Endothelial cell of umbilical vein (primary cell): ENCODE results near the gene OPA3.

ENCODE experiments used
- EZH2 ChIP-seq: IDR thresholded peaks from 2 replicates; pipeline ENCODE4 v1.6.1; 2012; ENCODE audit warnings: borderline replicate concordance, low read depth, mild to moderate bottlenecking, moderate library complexity, low read length, inconsistent platforms; ENCODE audit not compliant: severe bottlenecking
- FOS ChIP-seq: IDR thresholded peaks from 2 replicates; pipeline ENCODE4 v1.6.1; 2011; ENCODE audit warnings: mild to moderate bottlenecking, low read length, moderate library complexity, borderline replicate concordance; ENCODE audit not compliant: insufficient read depth
- MYC ChIP-seq: IDR thresholded peaks from one replicate; pipeline ENCODE4 v1.6.1; 2011; ENCODE audit warnings: mild to moderate bottlenecking, low read depth, low read length
- POLR2A ChIP-seq: IDR thresholded peaks from 2 replicates; pipeline ENCODE4 v1.6.1; 2012; ENCODE audit warnings: low read depth, mild to moderate bottlenecking, control low read depth, low read length
- POLR2AphosphoS5 ChIP-seq: IDR thresholded peaks from 2 replicates; pipeline ENCODE4 v1.6.1; 2012; ENCODE audit warnings: low read depth, mild to moderate bottlenecking, control low read depth, low read length, moderate library complexity; ENCODE audit not compliant: insufficient read depth
- TF ChIP-seq, protein P1 (sequence below), 2 donors: IDR thresholded peaks; 1 replicate in 1 of 2; 2 replicates in 1 of 2; pipeline ENCODE4 v1.5.1; 2011; ENCODE audit warnings: low read length in 2 of 2, mild to moderate bottlenecking in 2 of 2, moderate library complexity in 2 of 2, control low read depth in 1 of 2, inconsistent platforms in 1 of 2, low read depth in 1 of 2; ENCODE audit not compliant: insufficient read depth in 1 of 2; ENCODE audit errors: extremely low read depth in 1 of 2
- TF ChIP-seq, protein P2 (sequence below): IDR thresholded peaks from 2 replicates; pipeline ENCODE4 v1.6.1; 2011; ENCODE audit not compliant: insufficient read depth, insufficient read length

DNA sequence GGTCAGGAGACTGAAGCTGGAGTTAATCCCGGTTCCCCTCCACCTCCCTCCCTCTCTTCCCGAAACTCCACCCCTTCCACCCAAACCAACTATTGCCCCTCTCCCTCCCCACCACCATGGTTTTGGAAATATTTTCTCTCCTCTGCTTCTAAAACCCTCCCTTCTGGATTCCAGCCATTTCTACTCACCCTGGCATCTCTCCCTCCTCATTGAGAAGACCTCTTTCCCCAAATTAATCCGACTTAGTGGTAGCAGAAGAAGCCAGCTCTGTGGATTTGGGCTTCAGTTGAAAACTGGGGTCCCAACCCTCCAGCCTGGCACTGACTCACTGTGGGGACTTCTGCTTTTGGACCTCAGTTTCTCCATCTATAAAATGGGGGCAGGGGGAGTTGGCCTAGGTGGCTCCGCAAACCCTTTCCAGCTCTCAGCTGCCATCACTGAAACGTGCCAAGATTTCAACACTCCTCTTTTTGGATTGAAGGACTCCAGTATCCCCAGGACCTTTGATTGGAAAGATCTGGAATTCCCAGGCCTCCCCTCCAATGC, 15.8 kb upstream of the OPA3 start:
- TF ChIP-seq POLR2A (no peak), FOS (no peak), MYC (no peak), EZH2 (no peak), POLR2AphosphoS5 (no peak)
- TF ChIP-seq, protein P1, sequence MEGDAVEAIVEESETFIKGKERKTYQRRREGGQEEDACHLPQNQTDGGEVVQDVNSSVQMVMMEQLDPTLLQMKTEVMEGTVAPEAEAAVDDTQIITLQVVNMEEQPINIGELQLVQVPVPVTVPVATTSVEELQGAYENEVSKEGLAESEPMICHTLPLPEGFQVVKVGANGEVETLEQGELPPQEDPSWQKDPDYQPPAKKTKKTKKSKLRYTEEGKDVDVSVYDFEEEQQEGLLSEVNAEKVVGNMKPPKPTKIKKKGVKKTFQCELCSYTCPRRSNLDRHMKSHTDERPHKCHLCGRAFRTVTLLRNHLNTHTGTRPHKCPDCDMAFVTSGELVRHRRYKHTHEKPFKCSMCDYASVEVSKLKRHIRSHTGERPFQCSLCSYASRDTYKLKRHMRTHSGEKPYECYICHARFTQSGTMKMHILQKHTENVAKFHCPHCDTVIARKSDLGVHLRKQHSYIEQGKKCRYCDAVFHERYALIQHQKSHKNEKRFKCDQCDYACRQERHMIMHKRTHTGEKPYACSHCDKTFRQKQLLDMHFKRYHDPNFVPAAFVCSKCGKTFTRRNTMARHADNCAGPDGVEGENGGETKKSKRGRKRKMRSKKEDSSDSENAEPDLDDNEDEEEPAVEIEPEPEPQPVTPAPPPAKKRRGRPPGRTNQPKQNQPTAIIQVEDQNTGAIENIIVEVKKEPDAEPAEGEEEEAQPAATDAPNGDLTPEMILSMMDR (IDR thresholded peaks at IDR 0.05; ENCODE audit: extremely low read depth in 1 of 2, insufficient read depth in 1 of 2, low read depth in 1 of 2, low read length in 2 of 2) = no peak
- TF ChIP-seq, protein P2, sequence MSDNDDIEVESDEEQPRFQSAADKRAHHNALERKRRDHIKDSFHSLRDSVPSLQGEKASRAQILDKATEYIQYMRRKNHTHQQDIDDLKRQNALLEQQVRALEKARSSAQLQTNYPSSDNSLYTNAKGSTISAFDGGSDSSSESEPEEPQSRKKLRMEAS = no peak
